ENCODE data around the gene DAAM1. TPM values are rescaled to one million over a fixed set of nuclear protein-coding genes. Genes with fewer than 3 reads are reported as not detected.

The DAAM1 gene
- total and polyA plus RNA-seq, 10 donors = 8.3 to 76.1 (median 35.2) TPM

- no peaks in the 10 kb centered on the region for H3K36me3 ChIP-seq
- H3K4me3 ChIP-seq = no peak overlapping the region
- intact Hi-C loops (cut with DNase I; ENCODE audit: low total_unique reads) = no loop called here
- no peak overlapping the region for H3K27ac ChIP-seq
- TF ChIP-seq POLR2A (IDR thresholded peaks at IDR 0.05) = no peak
- no peak for TF ChIP-seq POLR2AphosphoS5 (IDR thresholded peaks at IDR 0.05)
- no peak for TF ChIP-seq CTCF (IDR thresholded peaks at IDR 0.05 in 8 of 11, conservative IDR thresholded peaks at IDR 0.05 in 3 of 11)
- no peaks in the 10 kb centered on the region for H3K27me3 ChIP-seq (replicated peaks in 1 of 7)
- no peaks in the 10 kb centered on the region for H3K9me3 ChIP-seq
- H3K4me1 ChIP-seq = peaks cover 0 to 21% (median 9%) of the 10 kb centered on the region in 6 donors
- no peak for DNase-seq
These were observed 116.8 kb downstream of the DAAM1 start for GRCh38 chr14:59305231-59305630.

GRCh38 chr14:59305836-59306555, 117.5 kb downstream of the DAAM1 start:
- intact Hi-C loops (cut with DNase I; ENCODE audit: low total_unique reads) = no loop called here
- Histone ChIP-seq H3K9me3 (no peaks in the 10 kb centered on the region), H3K36me3 (no peaks in the 10 kb centered on the region), H3K4me1 (peaks cover 0 to 26% (median 7%) of the 10 kb centered on the region in 6 donors), H3K4me3 (no peak overlapping the region), H3K27me3 (replicated peaks in 1 of 7) (no peaks in the 10 kb centered on the region), H3K27ac (no peak overlapping the region)
- no peak for TF ChIP-seq CTCF (IDR thresholded peaks at IDR 0.05 in 8 of 11, conservative IDR thresholded peaks at IDR 0.05 in 3 of 11)
- TF ChIP-seq POLR2AphosphoS5 (IDR thresholded peaks at IDR 0.05) = no peak
- TF ChIP-seq POLR2A (IDR thresholded peaks at IDR 0.05) = no peak
- DNase-seq = no peak
- WGBS, 5 donors = 43 to 95% (median 89%) methylated on average over 1 of the region's 1 CpG

- 78 to 88% (median 86%) methylated on average over 1 of the region's 1 CpG for WGBS, 5 donors
- Histone ChIP-seq H3K4me1 (peaks cover 0 to 18% (median under 1%) of the 10 kb centered on the region in 6 donors), H3K4me3 (no peak overlapping the region), H3K9me3 (no peaks in the 10 kb centered on the region), H3K36me3 (no peaks in the 10 kb centered on the region), H3K27ac (no peak overlapping the region), H3K27me3 (replicated peaks in 1 of 7) (no peaks in the 10 kb centered on the region)
- intact Hi-C loops (cut with DNase I; ENCODE audit: low total_unique reads) = no loop called here
- no peak for TF ChIP-seq CTCF (IDR thresholded peaks at IDR 0.05 in 8 of 11, conservative IDR thresholded peaks at IDR 0.05 in 3 of 11)
- TF ChIP-seq POLR2A (IDR thresholded peaks at IDR 0.05) = no peak
- TF ChIP-seq POLR2AphosphoS5 (IDR thresholded peaks at IDR 0.05) = no peak
- no peak for DNase-seq
These were observed 118.3 kb downstream of the DAAM1 start for GRCh38 chr14:59306775-59307174.

- peaks cover 0 to 15% (median 0%) of the 10 kb centered on the region in 6 donors for H3K4me1 ChIP-seq
These were observed 119.6 kb downstream of the DAAM1 start for GRCh38 chr14:59308086-59308485.

More at GRCh38 chr14:59308086-59308485, 119.6 kb downstream of the DAAM1 start:
- Histone ChIP-seq H3K36me3 (no peaks in the 10 kb centered on the region), H3K4me3 (no peak overlapping the region), H3K27me3 (replicated peaks in 1 of 7) (no peaks in the 10 kb centered on the region), H3K27ac (no peak overlapping the region), H3K9me3 (no peaks in the 10 kb centered on the region)
- no peak for DNase-seq
- no peak for TF ChIP-seq POLR2A (IDR thresholded peaks at IDR 0.05)
- TF ChIP-seq POLR2AphosphoS5 (IDR thresholded peaks at IDR 0.05) = no peak
- no peak for TF ChIP-seq CTCF (IDR thresholded peaks at IDR 0.05 in 8 of 11, conservative IDR thresholded peaks at IDR 0.05 in 3 of 11)
- intact Hi-C loops (cut with DNase I; ENCODE audit: low total_unique reads) = no loop called here

Measured in spleen (tissue), 11 donors.